MM.1S (cell line): ENCODE data around the gene MSI1.

Experiments
- DNase-seq: peaks from one replicate; pipeline ENCODE4 v3.0.0-alpha.2; 2015
- H2AFZ ChIP-seq: fragments of 300-600 bp; sonication (generic); 2 replicates; pipeline ENCODE4 v1.6.0; 2016; ENCODE audit warnings: antibody characterized with exemption, low read length
- H3F3A ChIP-seq: fragments of 300-600 bp; sonication (generic); 2 replicates; pipeline ENCODE4 v1.6.1; 2016; ENCODE audit warnings: mild to moderate bottlenecking, antibody characterized with exemption, low read length, moderate library complexity, mixed read lengths; ENCODE audit not compliant: insufficient read depth
- H3K27ac ChIP-seq: fragments of 300-600 bp; sonication (generic); 2 replicates; pipeline ENCODE4 v1.5.1; 2016; ENCODE audit warnings: mild to moderate bottlenecking, low read length
- H3K27me3 ChIP-seq: fragments of 300-600 bp; sonication (generic); replicated peaks from 2 replicates; pipeline ENCODE4 v1.6.0; 2016; ENCODE audit warnings: low read length; ENCODE audit not compliant: insufficient read depth
- H3K36me3 ChIP-seq: fragments of 300-600 bp; sonication (generic); replicated peaks from 2 replicates; pipeline ENCODE4 v1.6.1; 2016; ENCODE audit warnings: mild to moderate bottlenecking, low read length, mixed read lengths; ENCODE audit not compliant: insufficient read depth
- H3K4me1 ChIP-seq: fragments of 300-600 bp; sonication (generic); 2 replicates; pipeline ENCODE4 v1.6.1; 2016; ENCODE audit warnings: low read length, mixed read lengths
- H3K4me2 ChIP-seq: fragments of 300-600 bp; sonication (generic); 2 replicates; pipeline ENCODE4 v1.6.0; 2016; ENCODE audit warnings: low read depth, low read length
- H3K4me3 ChIP-seq: fragments of 300-600 bp; sonication (generic); 2 replicates; pipeline ENCODE4 v1.5.1; 2016; ENCODE audit warnings: low read length, mixed read lengths
- H3K79me2 ChIP-seq: fragments of 300-600 bp; sonication (generic); 2 replicates; pipeline ENCODE4 v1.6.1; 2016; ENCODE audit warnings: mixed run types, low read length, mixed read lengths
- H3K9ac ChIP-seq: fragments of 300-600 bp; sonication (generic); 2 replicates; pipeline ENCODE4 v1.6.1; 2016; ENCODE audit warnings: low read length, mixed read lengths
- H3K9me2 ChIP-seq: fragments of 300-600 bp; sonication (generic); replicated peaks from 2 replicates; pipeline ENCODE4 v1.6.1; 2016; ENCODE audit warnings: mild to moderate bottlenecking, low read length, mixed read lengths; ENCODE audit not compliant: insufficient read depth
- H3K9me3 ChIP-seq: fragments of 300-600 bp; sonication (generic); replicated peaks from 2 replicates; pipeline ENCODE4 v1.6.1; 2016; ENCODE audit warnings: mild to moderate bottlenecking, low read length, mixed read lengths; ENCODE audit not compliant: insufficient read depth
- H4K20me1 ChIP-seq: fragments of 300-600 bp; sonication (generic); 2 replicates; pipeline ENCODE4 v1.6.1; 2016; ENCODE audit warnings: mild to moderate bottlenecking, low read length, moderate library complexity, mixed read lengths; ENCODE audit not compliant: insufficient read depth
- EZH2 ChIP-seq: fragments of 300-600 bp; sonication (generic); optimal IDR thresholded peaks from 2 replicates; pipeline ENCODE3; 2017; ENCODE audit warnings: low read depth, mild to moderate bottlenecking, antibody characterized with exemption, low read length, mixed read lengths
- EZH2phosphoT487 ChIP-seq: fragments of 300-600 bp; sonication (generic); IDR thresholded peaks from 2 replicates; pipeline ENCODE4 v1.6.1; 2018; ENCODE audit warnings: antibody characterized with exemption, low read length
- TF ChIP-seq, protein P1 (sequence below): fragments of 300-600 bp; sonication (generic); IDR thresholded peaks from 2 replicates; pipeline ENCODE4 v1.5.1; 2016; ENCODE audit warnings: antibody characterized with exemption, low read length, mixed read lengths

MSI1 gene

GRCh38 chr12:120406553-120406952, 37.6 kb upstream of the MSI1 start:
- H3F3A ChIP-seq: no peaks in the 10 kb centered on the region
- no peaks in the 10 kb centered on the region for H3K4me1 ChIP-seq
- H3K27me3 ChIP-seq: no peaks in the 10 kb centered on the region
- no peak for DNase-seq
- no peak overlapping the region for H2AFZ ChIP-seq
- H3K4me3 ChIP-seq: no peak overlapping the region
- no peaks in the 10 kb centered on the region for H3K36me3 ChIP-seq
- H3K9me3 ChIP-seq: no peaks in the 10 kb centered on the region
- H3K9me2 ChIP-seq: no peaks in the 10 kb centered on the region
- H3K9ac ChIP-seq: no peak overlapping the region
- H4K20me1 ChIP-seq: no peaks in the 10 kb centered on the region
- TF ChIP-seq, protein P1, sequence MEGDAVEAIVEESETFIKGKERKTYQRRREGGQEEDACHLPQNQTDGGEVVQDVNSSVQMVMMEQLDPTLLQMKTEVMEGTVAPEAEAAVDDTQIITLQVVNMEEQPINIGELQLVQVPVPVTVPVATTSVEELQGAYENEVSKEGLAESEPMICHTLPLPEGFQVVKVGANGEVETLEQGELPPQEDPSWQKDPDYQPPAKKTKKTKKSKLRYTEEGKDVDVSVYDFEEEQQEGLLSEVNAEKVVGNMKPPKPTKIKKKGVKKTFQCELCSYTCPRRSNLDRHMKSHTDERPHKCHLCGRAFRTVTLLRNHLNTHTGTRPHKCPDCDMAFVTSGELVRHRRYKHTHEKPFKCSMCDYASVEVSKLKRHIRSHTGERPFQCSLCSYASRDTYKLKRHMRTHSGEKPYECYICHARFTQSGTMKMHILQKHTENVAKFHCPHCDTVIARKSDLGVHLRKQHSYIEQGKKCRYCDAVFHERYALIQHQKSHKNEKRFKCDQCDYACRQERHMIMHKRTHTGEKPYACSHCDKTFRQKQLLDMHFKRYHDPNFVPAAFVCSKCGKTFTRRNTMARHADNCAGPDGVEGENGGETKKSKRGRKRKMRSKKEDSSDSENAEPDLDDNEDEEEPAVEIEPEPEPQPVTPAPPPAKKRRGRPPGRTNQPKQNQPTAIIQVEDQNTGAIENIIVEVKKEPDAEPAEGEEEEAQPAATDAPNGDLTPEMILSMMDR: no peak
- TF ChIP-seq EZH2: no peak
- TF ChIP-seq EZH2phosphoT487: no peak
- no peak overlapping the region for H3K27ac ChIP-seq
- no peak overlapping the region for H3K4me2 ChIP-seq
- no peaks in the 10 kb centered on the region for H3K79me2 ChIP-seq

DNA sequence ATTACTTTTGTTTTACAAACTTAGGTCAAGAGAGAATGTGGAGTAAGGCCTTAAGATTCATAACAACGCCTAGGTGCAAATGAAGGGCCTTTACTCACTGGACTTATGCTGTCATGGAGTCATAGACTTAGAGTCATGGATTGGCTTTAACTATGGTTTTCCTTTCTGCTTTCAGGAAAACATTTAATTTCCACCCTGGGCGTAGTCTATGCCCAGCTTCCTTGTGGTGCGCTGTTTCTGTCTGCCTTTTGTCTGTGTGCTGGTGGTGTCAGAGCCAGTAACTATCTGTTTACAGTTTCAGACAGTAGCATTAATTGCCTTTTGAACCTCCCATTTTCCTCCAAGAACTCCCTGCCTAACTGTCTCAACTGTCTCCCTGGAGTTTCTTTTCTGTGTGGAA, 37.1 kb upstream of the MSI1 start:
- Histone ChIP-seq H3K27me3 (no peaks in the 10 kb centered on the region), H3K4me3 (no peak overlapping the region)
- no peak for DNase-seq

DNA sequence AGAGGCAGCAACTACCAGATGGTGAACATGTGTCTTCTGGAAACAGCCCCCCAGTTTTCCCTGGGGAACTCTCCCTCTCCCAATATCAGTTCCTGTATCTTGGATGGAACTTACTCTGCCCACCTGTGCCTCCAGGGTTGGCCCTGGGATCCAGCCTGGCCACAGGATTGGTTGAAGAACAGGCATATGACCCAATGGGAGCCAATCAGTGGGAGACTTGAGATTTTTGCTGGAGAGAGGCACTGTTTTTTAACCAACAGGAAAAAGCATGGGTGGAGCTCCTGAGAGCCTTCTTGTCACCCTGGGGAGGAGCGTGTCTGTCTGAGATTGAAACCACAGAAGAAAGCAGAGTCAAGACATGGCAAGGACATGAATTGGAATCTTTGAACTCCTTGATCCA, 35.3 kb upstream of the MSI1 start:
- H3K9me2 ChIP-seq: no peaks in the 10 kb centered on the region
- no peak overlapping the region for H3K4me3 ChIP-seq
- H2AFZ ChIP-seq: no peak overlapping the region
- no peaks in the 10 kb centered on the region for H3K36me3 ChIP-seq
- H3K4me2 ChIP-seq: no peak overlapping the region
- no peaks in the 10 kb centered on the region for H3K79me2 ChIP-seq
- H4K20me1 ChIP-seq: no peaks in the 10 kb centered on the region
- no peaks in the 10 kb centered on the region for H3K9me3 ChIP-seq
- H3K27me3 ChIP-seq: no peaks in the 10 kb centered on the region
- H3K27ac ChIP-seq: no peak overlapping the region
- H3K9ac ChIP-seq: no peak overlapping the region
- H3F3A ChIP-seq: no peaks in the 10 kb centered on the region
- no peak for DNase-seq
- TF ChIP-seq, protein P1: no peak
- no peak for TF ChIP-seq EZH2phosphoT487
- TF ChIP-seq EZH2: no peak
- no peaks in the 10 kb centered on the region for H3K4me1 ChIP-seq

More for the DNA sequence above, 37.1 kb upstream of the MSI1 start:
- Histone ChIP-seq H3K9me2 (no peaks in the 10 kb centered on the region), H2AFZ (no peak overlapping the region), H3K36me3 (no peaks in the 10 kb centered on the region), H3K27ac (no peak overlapping the region), H3K79me2 (no peaks in the 10 kb centered on the region), H4K20me1 (no peaks in the 10 kb centered on the region), H3K4me1 (no peaks in the 10 kb centered on the region), H3K9me3 (no peaks in the 10 kb centered on the region), H3K4me2 (no peak overlapping the region), H3K9ac (no peak overlapping the region), H3F3A (no peaks in the 10 kb centered on the region)
- TF ChIP-seq EZH2 (no peak), EZH2phosphoT487 (no peak)
- TF ChIP-seq, protein P1: no peak
